ENCODE results near the gene SFMBT2. TPM values are rescaled to one million over a fixed set of nuclear protein-coding genes. Genes with fewer than 3 reads are reported as not detected.
A peak's percentile ranks its signal among the peaks of the same experiment; 100 is the strongest.

SFMBT2 gene
- 1.1 and 2.7 TPM in 2 replicates for total RNA-seq
- long read RNA-seq, result 0 reads

- Mint-ChIP-seq H3K4me3 (ENCODE audit: unreplicated experiment) (peak within 1 kb of the TSS; percentile 82), H3K4me1 (ENCODE audit: unreplicated experiment) (peaks cover 30% of the 10 kb centered on the region), H3K36me3 (ENCODE audit: unreplicated experiment) (no peaks in the 10 kb centered on the region), H3K27ac (ENCODE audit: unreplicated experiment) (no peak within 1 kb of the TSS), H3K27me3 (ENCODE audit: unreplicated experiment) (peaks cover 64% of the 10 kb centered on the region), H3K9me3 (ENCODE audit: unreplicated experiment) (no peaks in the 10 kb centered on the region)
- DNase-seq (ENCODE audit: extremely low spot score, unreplicated experiment), result peak; percentile 89
- no peak for TF ChIP-seq CTCF (IDR thresholded peaks at IDR 0.05)
Observed at GRCh38 chr10:7410862-7411670, at the start of gene SFMBT2. SFMBT2 (minus strand) TSS chr10:7411034; CDS start chr10:7381898, 29,136 bp downstream.

DNA sequence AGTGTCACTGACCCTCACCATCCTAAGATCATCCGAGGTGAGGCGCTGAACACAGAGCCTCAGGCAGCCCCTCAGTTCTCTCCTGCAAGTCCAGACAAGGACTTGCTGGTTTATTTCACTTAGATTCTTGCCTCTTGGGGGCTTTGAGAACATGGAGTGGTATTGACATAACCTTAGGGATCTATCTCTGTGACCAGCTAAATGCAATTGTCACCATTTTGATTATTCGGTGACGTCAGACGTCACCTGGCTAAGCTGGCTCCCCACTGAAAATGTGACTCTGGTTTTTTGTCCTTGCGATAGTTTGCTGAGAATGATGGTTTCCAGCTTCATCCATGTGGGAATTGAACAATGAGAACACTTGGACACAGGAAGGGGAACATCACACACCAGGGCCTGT is 49.2 kb upstream of the SFMBT2 start:
- Mint-ChIP-seq H3K36me3 (ENCODE audit: unreplicated experiment) (no peaks in the 10 kb centered on the region), H3K27me3 (ENCODE audit: unreplicated experiment) (no peaks in the 10 kb centered on the region), H3K4me1 (ENCODE audit: unreplicated experiment) (no peaks in the 10 kb centered on the region), H3K9me3 (ENCODE audit: unreplicated experiment) (no peaks in the 10 kb centered on the region), H3K4me3 (ENCODE audit: unreplicated experiment) (no peak overlapping the region), H3K27ac (ENCODE audit: unreplicated experiment) (no peak overlapping the region)
- no peak for DNase-seq (ENCODE audit: extremely low spot score, unreplicated experiment)
- no peak for TF ChIP-seq CTCF (IDR thresholded peaks at IDR 0.05)

DNA sequence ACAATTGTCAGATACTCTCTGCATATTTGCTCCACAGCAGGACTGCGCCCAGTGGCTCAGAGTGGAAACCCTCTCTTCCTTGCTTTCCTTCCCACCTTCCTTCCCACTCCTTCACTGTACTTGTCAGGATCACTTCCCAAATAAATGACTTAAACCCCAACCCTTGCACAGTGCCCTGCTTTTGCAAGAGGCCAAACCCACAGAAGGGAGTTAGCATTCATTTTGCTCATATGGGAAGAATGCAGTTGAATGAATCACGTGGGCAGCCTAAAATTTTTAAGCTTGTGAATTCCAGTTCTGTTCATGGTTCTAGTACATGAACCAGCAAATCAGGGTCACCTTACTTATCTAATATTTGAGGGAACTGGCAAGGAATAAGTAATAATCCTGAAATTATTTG is 47.7 kb upstream of the SFMBT2 start:
- no peak for DNase-seq (ENCODE audit: extremely low spot score, unreplicated experiment)
- H3K27ac Mint-ChIP-seq (ENCODE audit: unreplicated experiment), result no peak overlapping the region

DNA sequence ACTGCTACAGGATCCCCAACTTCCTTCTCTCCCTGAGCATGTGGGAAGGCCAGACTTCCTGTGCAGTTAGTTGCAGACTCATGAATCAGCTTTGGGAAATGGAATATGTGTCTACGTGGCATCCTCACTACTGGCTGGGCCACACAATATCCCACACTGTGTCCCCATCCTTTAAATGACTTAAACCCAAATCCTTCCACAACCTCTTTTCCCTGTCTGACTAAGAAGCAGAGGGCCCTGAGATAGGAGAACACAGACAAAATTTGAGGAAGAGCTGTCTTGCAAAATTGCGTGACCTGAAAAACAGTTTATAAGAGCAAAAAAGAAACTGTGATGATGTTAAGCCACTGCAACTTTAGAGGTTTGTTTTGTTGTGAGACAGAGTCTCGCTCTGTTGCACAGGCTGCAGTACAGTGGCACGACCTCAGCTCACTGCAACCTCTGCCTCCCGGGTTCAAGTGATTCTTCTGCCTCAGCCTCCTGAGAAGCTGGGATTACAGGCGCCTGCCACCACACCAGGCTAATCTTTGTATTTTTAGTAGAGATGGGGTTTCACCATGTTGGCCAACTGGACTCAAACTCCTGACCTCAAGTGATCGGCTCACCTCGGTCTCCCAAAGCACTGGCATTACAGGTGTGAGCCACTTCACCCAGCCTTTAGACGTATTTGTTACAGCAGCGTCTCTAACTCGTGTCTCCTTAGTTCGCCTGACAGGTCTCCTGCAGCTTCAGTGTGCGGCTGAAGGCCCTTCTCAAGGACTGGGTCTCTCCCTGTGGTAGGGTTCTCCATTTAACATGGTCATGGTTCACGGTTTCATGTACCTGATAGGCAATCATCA is 46.9 kb upstream of the SFMBT2 start:
- H3K4me3 Mint-ChIP-seq (ENCODE audit: unreplicated experiment), result no peak overlapping the region
- no peaks in the 10 kb centered on the region for H3K27me3 Mint-ChIP-seq (ENCODE audit: unreplicated experiment)
- no peaks in the 10 kb centered on the region for H3K4me1 Mint-ChIP-seq (ENCODE audit: unreplicated experiment)
- no peak for TF ChIP-seq CTCF (IDR thresholded peaks at IDR 0.05)
- H3K9me3 Mint-ChIP-seq (ENCODE audit: unreplicated experiment), result peaks cover 13% of the 10 kb centered on the region
- H3K36me3 Mint-ChIP-seq (ENCODE audit: unreplicated experiment), result no peaks in the 10 kb centered on the region
- H3K27ac Mint-ChIP-seq (ENCODE audit: unreplicated experiment), result no peak overlapping the region
- no peak for DNase-seq (ENCODE audit: extremely low spot score, unreplicated experiment)

More for the DNA sequence above, 47.7 kb upstream of the SFMBT2 start:
- TF ChIP-seq CTCF (IDR thresholded peaks at IDR 0.05), result no peak
- Mint-ChIP-seq H3K36me3 (ENCODE audit: unreplicated experiment) (no peaks in the 10 kb centered on the region), H3K9me3 (ENCODE audit: unreplicated experiment) (peaks cover 8% of the 10 kb centered on the region), H3K4me3 (ENCODE audit: unreplicated experiment) (no peak overlapping the region), H3K4me1 (ENCODE audit: unreplicated experiment) (no peaks in the 10 kb centered on the region), H3K27me3 (ENCODE audit: unreplicated experiment) (no peaks in the 10 kb centered on the region)
